Esophagus muscularis mucosa (tissue), 3 donors: ENCODE measurements around the gene SLC37A3.

Experiments
- CTCF ChIP-seq, 3 experiments: fragments of 200-600 bp in 2 of 3; fragments of 450-650 bp in 1 of 3; sonication (generic) in 2 of 3; IDR thresholded peaks; one replicate each; pipeline ENCODE4 v1.5.1; 2017 to 2019; ENCODE audit warnings: antibody characterized with exemption in 3 of 3, mild to moderate bottlenecking in 2 of 3, moderate library complexity in 1 of 3
- POLR2AphosphoS5 ChIP-seq, 2 donors: sonication (generic); formaldehyde crosslinking; IDR thresholded peaks; one replicate each; pipeline ENCODE4 v1.6.1; 2017; ENCODE audit warnings: antibody characterized with exemption in 2 of 2

GRCh38 chr7:140298213-140298612 lies 100.1 kb downstream of the SLC37A3 start:
- TF ChIP-seq CTCF (IDR thresholded peaks at IDR 0.05): no peak
- no peak for TF ChIP-seq POLR2AphosphoS5 (IDR thresholded peaks at IDR 0.05)
